HG03432 (cell line): ENCODE results near the gene SGSH.
"Not testable (repeated sequence)": the region's sequence is repeated elsewhere in the genome, so short reads cannot be mapped to it uniquely, and the experiment has no call there.

ENCODE experiments used
- ATAC-seq: cut with Tn5 transposase; IDR thresholded peaks from one replicate; pipeline ENCODE4 v1.9.1; 2021; ENCODE audit warnings: mild to moderate bottlenecking, moderate library complexity; ENCODE audit not compliant: unreplicated experiment

The SGSH gene

GRCh38 chr17:80253631-80254395 is 33.7 kb upstream of the SGSH start:
- ATAC-seq, result no peak

DNA sequence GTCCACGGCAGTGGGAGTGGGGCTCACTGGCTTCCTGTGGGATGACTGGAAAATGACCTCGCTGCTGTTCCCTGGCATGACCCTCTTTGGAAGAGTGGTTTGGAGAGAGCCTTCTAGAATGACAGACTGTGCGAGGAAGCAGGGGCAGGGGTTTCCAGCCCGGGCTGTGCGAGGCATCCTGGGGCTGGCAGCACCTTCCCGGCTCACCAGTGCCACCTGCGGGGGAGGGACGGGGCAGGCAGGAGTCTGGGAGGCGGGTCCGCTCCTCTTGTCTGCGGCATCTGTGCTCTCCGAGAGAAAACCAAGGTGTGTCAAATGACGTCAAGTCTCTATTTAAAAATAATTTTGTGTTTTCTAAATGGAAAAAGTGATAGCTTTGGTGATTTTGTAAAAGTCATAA is 32.7 kb upstream of the SGSH start:
- peak; percentile 45 for ATAC-seq

DNA sequence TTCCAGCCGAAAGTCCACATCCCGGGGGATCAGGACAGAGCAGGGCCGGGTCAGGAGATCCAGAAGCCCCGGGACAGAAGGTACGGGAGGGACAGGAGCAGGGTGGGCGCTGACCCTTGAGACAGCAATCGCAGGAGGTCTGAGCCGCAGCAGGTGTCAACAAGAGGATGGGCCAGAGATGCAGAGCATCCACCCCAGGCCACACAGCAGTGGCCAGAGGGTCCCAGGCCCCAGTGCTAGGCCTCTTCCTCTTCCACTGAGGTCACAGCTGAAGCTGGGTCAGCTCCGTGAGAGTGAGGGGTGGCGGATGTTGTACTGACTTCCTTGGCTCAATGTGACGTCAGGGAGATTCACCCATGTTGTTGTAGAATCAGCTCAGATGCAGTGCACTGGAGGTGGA is 31.8 kb upstream of the SGSH start:
- ATAC-seq, result no peak

GRCh38 chr17:80248894-80249710 is 29.0 kb upstream of the SGSH start:
- no peak for ATAC-seq

GRCh38 chr17:80248001-80248893 is 28.1 kb upstream of the SGSH start:
- ATAC-seq, result no peak

- ATAC-seq, result no peak
These were observed 27.4 kb upstream of the SGSH start for GRCh38 chr17:80247561-80247960.

GRCh38 chr17:80246726-80247125 is 26.6 kb upstream of the SGSH start:
- ATAC-seq, result no peak

GRCh38 chr17:80246266-80246681 is 26.1 kb upstream of the SGSH start:
- no peak for ATAC-seq

GRCh38 chr17:80245566-80246265 is 25.6 kb upstream of the SGSH start:
- ATAC-seq, result no peak

DNA sequence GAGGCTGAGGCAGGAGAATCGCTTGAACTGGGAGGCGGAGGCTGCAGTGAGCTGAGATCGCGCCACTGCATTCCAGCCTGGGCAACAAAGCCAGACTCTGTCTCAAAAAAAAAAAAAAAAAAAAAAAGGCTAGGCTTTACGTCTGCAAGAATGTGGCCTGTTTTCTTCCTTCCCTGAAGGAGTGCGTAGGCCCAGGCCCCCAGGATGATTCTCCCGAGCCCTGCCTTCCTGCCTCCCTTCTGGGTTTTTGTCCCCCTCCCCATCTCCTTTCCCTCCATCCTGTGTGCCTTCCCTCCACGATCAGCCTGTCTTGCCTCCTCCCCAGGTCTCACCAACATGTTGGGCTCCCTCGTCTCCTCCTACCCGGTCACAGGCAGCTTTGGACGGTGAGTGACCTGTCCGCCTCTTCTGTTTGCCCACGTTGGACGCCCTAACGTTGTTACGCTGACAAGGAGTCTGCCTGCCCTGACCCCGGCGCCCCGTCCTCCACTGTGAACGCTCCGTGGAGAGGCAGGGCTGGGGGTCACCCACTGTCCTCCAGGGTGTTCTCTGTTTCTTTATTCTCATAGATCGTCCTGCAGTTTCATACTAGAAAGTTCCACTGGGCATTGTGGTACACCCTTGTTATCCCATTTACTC is 24.9 kb upstream of the SGSH start:
- no peak for ATAC-seq

- not testable (repeated sequence) for ATAC-seq
These were observed 24.3 kb upstream of the SGSH start for GRCh38 chr17:80244448-80244847.

- ATAC-seq, result no peak
These were observed 23.6 kb upstream of the SGSH start for GRCh38 chr17:80243526-80244433.

- ATAC-seq, result no peak
These were observed 22.4 kb upstream of the SGSH start for GRCh38 chr17:80242505-80242904.

DNA sequence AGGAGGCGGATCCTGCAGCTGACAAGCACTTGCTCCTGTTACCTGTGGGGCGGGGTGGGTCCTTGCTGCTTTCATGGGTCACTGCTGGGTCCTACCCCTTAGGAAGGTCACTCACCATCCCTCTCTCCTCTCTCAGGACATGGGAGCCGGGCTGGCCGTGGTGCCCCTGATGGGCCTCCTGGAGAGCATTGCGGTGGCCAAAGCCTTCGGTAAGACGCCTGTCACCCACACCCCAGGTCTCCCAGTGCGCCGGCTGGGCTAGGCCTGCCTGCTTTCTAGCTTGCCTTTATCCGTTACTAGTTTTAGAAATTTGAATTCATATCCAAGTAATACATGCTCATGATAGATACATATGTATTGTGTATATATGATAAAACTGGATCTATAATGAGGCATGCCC is 17.3 kb upstream of the SGSH start:
- no peak for ATAC-seq

- no peak for ATAC-seq
These were observed 16.8 kb upstream of the SGSH start for GRCh38 chr17:80236911-80237310.

DNA sequence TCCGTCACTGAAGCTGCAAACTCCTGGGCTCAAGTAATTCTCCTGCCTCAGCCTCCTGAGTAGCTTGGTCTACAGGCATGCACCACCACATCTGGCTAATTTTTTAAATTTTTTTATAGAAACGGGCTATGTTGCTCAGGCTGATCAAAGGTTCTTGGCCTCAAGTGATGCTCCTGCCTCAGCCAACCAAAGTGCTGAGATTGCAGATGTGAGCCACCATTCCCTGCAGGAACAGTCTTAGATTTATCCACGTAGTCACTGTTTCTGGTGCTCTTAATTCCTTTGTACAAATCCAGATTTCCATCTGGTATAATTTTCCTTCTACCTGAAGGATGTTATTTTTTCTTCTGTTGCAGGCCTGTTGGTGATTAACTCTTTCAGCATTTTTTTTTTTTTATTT is 13.1 kb upstream of the SGSH start:
- ATAC-seq, result no peak

DNA sequence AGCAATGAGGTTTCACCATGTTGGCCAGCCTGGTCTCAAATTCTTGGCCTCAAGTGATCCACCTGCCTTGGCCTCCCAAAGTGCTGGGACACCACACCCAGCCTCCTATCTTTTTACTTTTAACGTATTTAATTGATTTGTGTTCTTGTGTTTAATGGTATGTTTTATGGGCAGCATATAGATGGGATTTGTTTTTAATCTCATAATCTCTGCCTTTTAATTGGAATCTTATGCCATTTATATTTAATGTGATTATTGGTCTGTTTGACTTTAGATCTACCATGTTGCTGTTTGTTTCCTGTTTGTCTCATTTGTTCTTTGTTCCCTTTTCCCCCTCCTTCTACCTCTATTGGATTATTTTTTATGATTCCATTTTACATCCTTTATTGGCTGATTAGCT is 12.3 kb upstream of the SGSH start:
- no peak for ATAC-seq

GRCh38 chr17:80229011-80229410 is 8.9 kb upstream of the SGSH start:
- no peak for ATAC-seq

GRCh38 chr17:80228477-80228876 is 8.3 kb upstream of the SGSH start:
- no peak for ATAC-seq
